C4-2B (cell line): ENCODE measurements around the gene SLC50A1.

Source experiments
- CTCF ChIP-seq: fragments of 450-650 bp; conservative IDR thresholded peaks from 2 replicates; pipeline ENCODE4 v1.5.1; 2017; ENCODE audit warnings: mild to moderate bottlenecking
- ZFX ChIP-seq: fragments of 450-650 bp; IDR thresholded peaks from 2 replicates; pipeline ENCODE4 v1.6.1; 2017

DNA sequence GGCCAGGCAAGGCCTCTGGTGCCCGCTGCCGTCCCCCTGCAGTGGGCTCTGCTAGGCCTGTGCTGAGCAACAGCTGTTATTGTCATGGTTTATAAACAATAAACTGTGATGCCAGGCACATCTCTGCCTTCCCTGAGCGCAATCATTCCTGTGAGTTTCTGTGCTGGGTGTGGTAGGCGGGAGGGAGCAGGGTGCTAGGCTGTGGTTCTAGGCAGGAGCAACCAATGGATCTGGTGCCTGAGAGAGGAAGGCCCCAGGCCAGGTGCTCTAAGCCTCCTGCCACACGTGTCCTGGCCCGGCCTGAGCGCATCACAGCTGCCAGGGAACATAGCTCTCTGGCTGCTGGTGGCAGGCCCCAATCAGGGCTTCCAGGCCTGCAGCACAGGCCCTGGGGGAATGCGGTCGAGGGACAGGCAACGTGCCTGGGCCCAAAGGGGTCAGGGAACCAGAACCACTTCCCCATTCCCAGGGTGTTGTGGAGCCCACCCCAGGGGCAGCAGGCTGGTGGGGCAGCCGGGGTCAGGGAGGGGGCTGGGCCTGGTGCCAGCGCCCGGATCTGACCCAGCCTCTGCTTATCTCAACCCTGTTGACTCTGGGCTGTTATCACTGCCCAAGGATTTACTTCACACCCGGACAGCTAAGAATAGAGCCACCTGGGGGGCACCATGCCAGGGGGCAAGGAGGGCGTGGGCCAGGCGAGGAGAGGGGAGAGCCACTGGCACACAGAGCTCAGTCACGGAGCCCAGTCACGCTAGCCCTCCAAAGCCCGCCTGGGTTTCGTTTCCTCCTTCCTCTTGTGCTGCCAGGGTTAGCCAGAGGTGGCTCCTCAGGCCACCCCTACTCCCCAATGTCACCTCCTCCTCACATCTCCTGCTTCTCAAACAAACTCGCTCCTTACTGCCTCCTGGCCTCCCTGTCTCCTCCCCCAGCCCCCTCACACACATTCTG is 49.5 kb downstream of the SLC50A1 start:
- TF ChIP-seq CTCF (no peak), ZFX (no peak)
